ENCODE measurements around the gene RASGRP3. TPM values are rescaled to one million over a fixed set of nuclear protein-coding genes. Genes with fewer than 3 reads are reported as not detected.
A peak's percentile ranks its signal among the peaks of the same experiment; 100 is the strongest.

The RASGRP3 gene
- total and polyA plus RNA-seq, 9 donors: 17.9 to 38.3 (median 27.7) TPM

- no peak for DNase-seq
- H3K36me3 ChIP-seq (ENCODE audit: control insufficient read depth, insufficient read depth, low read length): peaks cover 4% of the 10 kb centered on the region
- no peak overlapping the region for H3K4me3 ChIP-seq (ENCODE audit: low read length)
- no peaks in the 10 kb centered on the region for H3K9me3 ChIP-seq (replicated peaks; ENCODE audit: control insufficient read depth, low read depth, low read length)
- H3K27ac ChIP-seq (ENCODE audit: low read length): no peak overlapping the region
- peaks cover 7% of the 10 kb centered on the region for H3K4me1 ChIP-seq (ENCODE audit: control insufficient read depth, insufficient read depth, low read length)
- no CpG with 5 or more reads among the region's 2 CpGs for WGBS (ENCODE audit: insufficient coverage)
- H3K27me3 ChIP-seq (ENCODE audit: control insufficient read depth, insufficient read depth, low read length): no peaks in the 10 kb centered on the region
Measured at GRCh38 chr2:33518200-33518599, 41.8 kb downstream of the RASGRP3 start.

GRCh38 chr2:33518929-33519328 lies 42.5 kb downstream of the RASGRP3 start:
- Histone ChIP-seq H3K27ac (ENCODE audit: low read length) (no peak overlapping the region), H3K4me3 (ENCODE audit: low read length) (no peak overlapping the region), H3K36me3 (ENCODE audit: control insufficient read depth, insufficient read depth, low read length) (peaks cover 4% of the 10 kb centered on the region), H3K4me1 (ENCODE audit: control insufficient read depth, insufficient read depth, low read length) (peaks cover 7% of the 10 kb centered on the region), H3K27me3 (ENCODE audit: control insufficient read depth, insufficient read depth, low read length) (no peaks in the 10 kb centered on the region), H3K9me3 (replicated peaks; ENCODE audit: control insufficient read depth, low read depth, low read length) (no peaks in the 10 kb centered on the region)
- DNase-seq: no peak
- WGBS (ENCODE audit: insufficient coverage): no CpG with 5 or more reads among the region's 1 CpG

GRCh38 chr2:33521791-33522281 lies 45.4 kb downstream of the RASGRP3 start:
- H3K4me3 ChIP-seq (ENCODE audit: low read length): no peak overlapping the region
- no peaks in the 10 kb centered on the region for H3K9me3 ChIP-seq (replicated peaks; ENCODE audit: control insufficient read depth, low read depth, low read length)
- no CpG with 5 or more reads among the region's 1 CpG for WGBS (ENCODE audit: insufficient coverage)
- peaks cover 2% of the 10 kb centered on the region for H3K36me3 ChIP-seq (ENCODE audit: control insufficient read depth, insufficient read depth, low read length)
- H3K27me3 ChIP-seq (ENCODE audit: control insufficient read depth, insufficient read depth, low read length): no peaks in the 10 kb centered on the region
- peaks cover 7% of the 10 kb centered on the region for H3K4me1 ChIP-seq (ENCODE audit: control insufficient read depth, insufficient read depth, low read length)
- H3K27ac ChIP-seq (ENCODE audit: low read length): no peak overlapping the region
- peak; percentile 91 for DNase-seq

GRCh38 chr2:33522576-33522975 lies 46.1 kb downstream of the RASGRP3 start:
- Histone ChIP-seq H3K27me3 (ENCODE audit: control insufficient read depth, insufficient read depth, low read length) (no peaks in the 10 kb centered on the region), H3K9me3 (replicated peaks; ENCODE audit: control insufficient read depth, low read depth, low read length) (no peaks in the 10 kb centered on the region), H3K4me3 (ENCODE audit: low read length) (no peak overlapping the region), H3K27ac (ENCODE audit: low read length) (no peak overlapping the region), H3K36me3 (ENCODE audit: control insufficient read depth, insufficient read depth, low read length) (peaks cover 8% of the 10 kb centered on the region), H3K4me1 (ENCODE audit: control insufficient read depth, insufficient read depth, low read length) (peaks cover 5% of the 10 kb centered on the region)
- DNase-seq: no peak
- WGBS (ENCODE audit: insufficient coverage): no CpG with 5 or more reads among the region's 4 CpGs

- no peaks in the 10 kb centered on the region for H3K27me3 ChIP-seq (ENCODE audit: control insufficient read depth, insufficient read depth, low read length)
- H3K4me1 ChIP-seq (ENCODE audit: control insufficient read depth, insufficient read depth, low read length): peaks cover 5% of the 10 kb centered on the region
- H3K4me3 ChIP-seq (ENCODE audit: low read length): no peak overlapping the region
- peaks cover 17% of the 10 kb centered on the region for H3K36me3 ChIP-seq (ENCODE audit: control insufficient read depth, insufficient read depth, low read length)
- DNase-seq: no peak
- H3K27ac ChIP-seq (ENCODE audit: low read length): no peak overlapping the region
- WGBS (ENCODE audit: insufficient coverage): no CpG with 5 or more reads among the region's 6 CpGs
- no peaks in the 10 kb centered on the region for H3K9me3 ChIP-seq (replicated peaks; ENCODE audit: control insufficient read depth, low read depth, low read length)
Measured at GRCh38 chr2:33525666-33526065, 49.2 kb downstream of the RASGRP3 start.

- no peaks in the 10 kb centered on the region for H3K27me3 ChIP-seq (ENCODE audit: control insufficient read depth, insufficient read depth, low read length)
- H3K36me3 ChIP-seq (ENCODE audit: control insufficient read depth, insufficient read depth, low read length): peaks cover 17% of the 10 kb centered on the region
- H3K27ac ChIP-seq (ENCODE audit: low read length): no peak overlapping the region
- H3K4me3 ChIP-seq (ENCODE audit: low read length): no peak overlapping the region
- peak; percentile 29 for DNase-seq
- WGBS (ENCODE audit: insufficient coverage): no CpG with 5 or more reads among the region's 2 CpGs
- peaks cover 5% of the 10 kb centered on the region for H3K4me1 ChIP-seq (ENCODE audit: control insufficient read depth, insufficient read depth, low read length)
- H3K9me3 ChIP-seq (replicated peaks; ENCODE audit: control insufficient read depth, low read depth, low read length): no peaks in the 10 kb centered on the region
Measured at GRCh38 chr2:33526132-33526531, 49.7 kb downstream of the RASGRP3 start.

GRCh38 chr2:33526921-33527320 lies 50.5 kb downstream of the RASGRP3 start:
- WGBS (ENCODE audit: insufficient coverage): 92% methylated on average over 4 of the region's 5 CpGs
- Histone ChIP-seq H3K36me3 (ENCODE audit: control insufficient read depth, insufficient read depth, low read length) (peaks cover 17% of the 10 kb centered on the region), H3K9me3 (replicated peaks; ENCODE audit: control insufficient read depth, low read depth, low read length) (no peaks in the 10 kb centered on the region), H3K4me1 (ENCODE audit: control insufficient read depth, insufficient read depth, low read length) (peaks cover 3% of the 10 kb centered on the region), H3K4me3 (ENCODE audit: low read length) (no peak overlapping the region), H3K27me3 (ENCODE audit: control insufficient read depth, insufficient read depth, low read length) (no peaks in the 10 kb centered on the region), H3K27ac (ENCODE audit: low read length) (no peak overlapping the region)
- peak; percentile 36 for DNase-seq

GRCh38 chr2:33528441-33528950 lies 52.0 kb downstream of the RASGRP3 start:
- WGBS (ENCODE audit: insufficient coverage): no CpG with 5 or more reads among the region's 2 CpGs
- H3K4me1 ChIP-seq (ENCODE audit: control insufficient read depth, insufficient read depth, low read length): peaks cover 3% of the 10 kb centered on the region
- no peaks in the 10 kb centered on the region for H3K27me3 ChIP-seq (ENCODE audit: control insufficient read depth, insufficient read depth, low read length)
- H3K27ac ChIP-seq (ENCODE audit: low read length): no peak overlapping the region
- H3K36me3 ChIP-seq (ENCODE audit: control insufficient read depth, insufficient read depth, low read length): peaks cover 17% of the 10 kb centered on the region
- no peak for DNase-seq
- no peak overlapping the region for H3K4me3 ChIP-seq (ENCODE audit: low read length)
- H3K9me3 ChIP-seq (replicated peaks; ENCODE audit: control insufficient read depth, low read depth, low read length): no peaks in the 10 kb centered on the region

- 80% methylated on average over 1 of the region's 6 CpGs for WGBS (ENCODE audit: insufficient coverage)
Measured at GRCh38 chr2:33529771-33530481, 53.5 kb downstream of the RASGRP3 start.

GRCh38 chr2:33530690-33531548 lies 54.5 kb downstream of the RASGRP3 start:
- DNase-seq: no peak
- Histone ChIP-seq H3K4me1 (ENCODE audit: control insufficient read depth, insufficient read depth, low read length) (peaks cover 5% of the 10 kb centered on the region), H3K9me3 (replicated peaks; ENCODE audit: control insufficient read depth, low read depth, low read length) (no peaks in the 10 kb centered on the region)

More at GRCh38 chr2:33529771-33530481, 53.5 kb downstream of the RASGRP3 start:
- Histone ChIP-seq H3K27me3 (ENCODE audit: control insufficient read depth, insufficient read depth, low read length) (no peaks in the 10 kb centered on the region), H3K9me3 (replicated peaks; ENCODE audit: control insufficient read depth, low read depth, low read length) (no peaks in the 10 kb centered on the region), H3K4me3 (ENCODE audit: low read length) (no peak overlapping the region), H3K36me3 (ENCODE audit: control insufficient read depth, insufficient read depth, low read length) (peaks cover 17% of the 10 kb centered on the region), H3K27ac (ENCODE audit: low read length) (no peak overlapping the region), H3K4me1 (ENCODE audit: control insufficient read depth, insufficient read depth, low read length) (peaks cover 3% of the 10 kb centered on the region)
- DNase-seq: no peak

More at GRCh38 chr2:33530690-33531548, 54.5 kb downstream of the RASGRP3 start:
- H3K27me3 ChIP-seq (ENCODE audit: control insufficient read depth, insufficient read depth, low read length): no peaks in the 10 kb centered on the region
- H3K4me3 ChIP-seq (ENCODE audit: low read length): no peak overlapping the region
- no peak overlapping the region for H3K27ac ChIP-seq (ENCODE audit: low read length)
- 69% methylated on average over 6 of the region's 10 CpGs for WGBS (ENCODE audit: insufficient coverage)
- H3K36me3 ChIP-seq (ENCODE audit: control insufficient read depth, insufficient read depth, low read length): peaks cover 17% of the 10 kb centered on the region

Data from muscle of leg (tissue), 11 donors.